A549 (cell line): ENCODE data around the gene PASK. TPM values are rescaled to one million over a fixed set of nuclear protein-coding genes. Genes with fewer than 3 reads are reported as not detected.
"Not testable (repeated sequence)": the region's sequence is repeated elsewhere in the genome, so short reads cannot be mapped to it uniquely, and the experiment has no call there.

Experiments
- ATAC-seq, 2 experiments: fragments of 200-7000 bp in 1 of 2; fragments of >200 bp in 1 of 2; cut with Nextera tagmentation in 1 of 2; cut with Tn5 transposase in 1 of 2; 3 replicates each; pipeline versions ENCODE4 v1.8.0 to v1.9.1; 2018 to 2020; ENCODE audit warnings: mild to moderate bottlenecking in 1 of 2, moderate library complexity in 1 of 2
- CTCF ChIA-PET: fragments of 300-600 bp; sonication (Branson Sonifier 250); formaldehyde crosslinking; extraction: SDS; loops from one replicate; lab custom pipeline; 2021; ENCODE audit warnings: antibody characterized with exemption, inconsistent platforms; lab: Yijun Ruan, JAX
- POLR2A ChIA-PET: fragments of 350-600 bp; formaldehyde crosslinking; extraction: SDS; loops from one replicate; lab custom pipeline; 2021; ENCODE audit warnings: antibody characterized with exemption, inconsistent platforms; lab: Yijun Ruan, JAX
- DNase-seq, 2 experiments: peaks; one replicate each; pipeline versions ENCODE4 v3.0.0 to v3.0.0-alpha.2; 2011 to 2016; ENCODE audit warnings: low read depth in 1 of 2, low spot score in 1 of 2
- FAIRE-seq: peaks from 2 replicates; lab custom pipeline; 2011; peaks lifted over from hg19 to GRCh38; lab: Jason Lieb, UNC
- H3K27ac ChIP-seq, 2 experiments: fragments of >200 bp; sonication (Bioruptor Twin); formaldehyde crosslinking; 3 replicates each; pipeline ENCODE4 v1.5.1; 2016 to 2017
- H3K4me1 ChIP-seq: fragments of >200 bp; sonication (Bioruptor Twin); formaldehyde crosslinking; 3 replicates; pipeline ENCODE4 v1.6.1; 2016
- H3K4me2 ChIP-seq: fragments of >200 bp; sonication (Bioruptor Twin); formaldehyde crosslinking; 3 replicates; pipeline ENCODE4 v1.6.1; 2016
- H3K4me3 ChIP-seq: fragments of >200 bp; sonication (Bioruptor Twin); formaldehyde crosslinking; 3 replicates; pipeline ENCODE4 v1.5.1; 2016
- H3K9me3 ChIP-seq: fragments of >200 bp; sonication (Bioruptor Twin); formaldehyde crosslinking; 3 replicates; pipeline ENCODE4 v1.6.1; 2016
- BCL3 ChIP-seq: fragments of >200 bp; sonication (Bioruptor Twin); formaldehyde crosslinking; IDR thresholded peaks from 3 replicates; pipeline ENCODE4 v1.6.1; 2016
- BHLHE40 ChIP-seq: IDR thresholded peaks from 2 replicates; pipeline ENCODE4 v1.6.1; 2012; ENCODE audit warnings: low read depth, low read length, inconsistent platforms
- CBX2 ChIP-seq: fragments of 200-600 bp; sonication (generic); IDR thresholded peaks from 2 replicates; pipeline ENCODE4 v1.6.1; 2016; ENCODE audit warnings: low read depth, mild to moderate bottlenecking, borderline replicate concordance
- E2F6 ChIP-seq: IDR thresholded peaks from 2 replicates; pipeline ENCODE4 v1.6.1; 2012; ENCODE audit warnings: low read depth, borderline replicate concordance
- FOXS1 ChIP-seq: fragments of 250-450 bp; sonication (Bioruptor Pico); IDR thresholded peaks from 2 replicates; pipeline ENCODE4 v1.5.0; 2020; ENCODE audit warnings: mild to moderate bottlenecking, moderate library complexity
- HEYL ChIP-seq: fragments of 250-450 bp; sonication (Bioruptor Pico); IDR thresholded peaks from 2 replicates; pipeline ENCODE4 v1.8.0; 2021; ENCODE audit warnings: mild to moderate bottlenecking, moderate library complexity
- HMGXB4 ChIP-seq: fragments of 250-450 bp; sonication (Bioruptor Pico); IDR thresholded peaks from 2 replicates; pipeline ENCODE4 v1.5.0; 2021; ENCODE audit warnings: mild to moderate bottlenecking, moderate library complexity, borderline replicate concordance
- HOXA7 ChIP-seq: fragments of 250-450 bp; sonication (Bioruptor Pico); IDR thresholded peaks from 2 replicates; pipeline ENCODE4 v1.5.0; 2020; ENCODE audit warnings: mild to moderate bottlenecking, moderate library complexity
- HOXB13 ChIP-seq: fragments of 250-450 bp; sonication (Bioruptor Pico); IDR thresholded peaks from 2 replicates; pipeline ENCODE4 v1.5.0; 2020; ENCODE audit warnings: low read depth, mild to moderate bottlenecking, moderate library complexity
- JUN ChIP-seq, 2 experiments: fragments of >200 bp; sonication (Bioruptor Twin); formaldehyde crosslinking; IDR thresholded peaks; 2 replicates in 1 of 2; 3 replicates in 1 of 2; pipeline ENCODE4 v1.6.1; 2016 to 2017
- MAZ ChIP-seq: fragments of 150-350 bp; IDR thresholded peaks from 2 replicates; pipeline ENCODE4 v1.6.1; 2014; ENCODE audit warnings: antibody characterized with exemption, low read depth, low read length, borderline replicate concordance
- PHF8 ChIP-seq: fragments of 200-600 bp; sonication (generic); IDR thresholded peaks from 2 replicates; pipeline ENCODE4 v1.6.1; 2016; ENCODE audit warnings: low read depth, mild to moderate bottlenecking, antibody characterized with exemption, moderate library complexity, borderline replicate concordance
- POLR2A ChIP-seq: IDR thresholded peaks from 2 replicates; pipeline ENCODE4 v1.6.1; 2012; ENCODE audit warnings: mild to moderate bottlenecking, low read length
- RAD21 ChIP-seq, 2 experiments: fragments of >200 bp in 1 of 2; sonication (Bioruptor Twin) in 1 of 2; formaldehyde crosslinking in 1 of 2; IDR thresholded peaks in 1 of 2; conservative IDR thresholded peaks in 1 of 2; 2 replicates in 1 of 2; 3 replicates in 1 of 2; pipeline ENCODE4 v1.6.1; 2012 to 2018; ENCODE audit warnings: inconsistent platforms in 1 of 2
- RCOR1 ChIP-seq: fragments of 150-350 bp; IDR thresholded peaks from 2 replicates; pipeline ENCODE4 v1.6.1; 2014; ENCODE audit warnings: antibody characterized with exemption, low read length, low read depth
- REST ChIP-seq: fragments of 200-600 bp; sonication (generic); IDR thresholded peaks from 2 replicates; pipeline ENCODE4 v1.6.1; 2016; ENCODE audit warnings: antibody characterized with exemption, mild to moderate bottlenecking, moderate library complexity
- RNF2 ChIP-seq: fragments of 200-600 bp; sonication (generic); IDR thresholded peaks from 2 replicates; pipeline ENCODE4 v1.6.1; 2016; ENCODE audit warnings: low read depth, mild to moderate bottlenecking, antibody characterized with exemption, moderate library complexity, borderline replicate concordance
- TFCP2L1 ChIP-seq: fragments of 250-450 bp; sonication (Bioruptor Pico); IDR thresholded peaks from 2 replicates; pipeline ENCODE4 v1.5.0; 2021; ENCODE audit warnings: mild to moderate bottlenecking
- ZC3H11A ChIP-seq: fragments of 450-650 bp; IDR thresholded peaks from 2 replicates; pipeline ENCODE4 v1.6.1; 2014; ENCODE audit warnings: antibody characterized with exemption, mild to moderate bottlenecking
- ZFP36 ChIP-seq: fragments of 450-650 bp; IDR thresholded peaks from 2 replicates; pipeline ENCODE4 v1.6.1; 2014; ENCODE audit warnings: borderline replicate concordance; ENCODE audit not compliant: partially characterized antibody
- WGBS: methylation state at CpG from one replicate; pipeline ENCODE4 v1.1.6; 2017; ENCODE audit errors: missing lambda C conversion rate; 5-methylcytosine and 5-hydroxymethylcytosine counted together
- polyA plus RNA-seq, 4 experiments: library from polyadenylated mRNA; depleted of rRNA in 3 of 4; stranded (reverse); fragments of >200 nt; fragmentation: RNase III in 1 of 4; extraction: RNeasy Plus Mini Kit Qiagen cat#74134 plus additional on column Dnase treatment in 1 of 4; gene quantifications; 2 replicates in 3 of 4; 3 replicates in 1 of 4; pipeline ENCODE4 v1.2.3, GENCODE V29; 2011 to 2017

Gene PASK
- polyA plus RNA-seq, 2 of the 4 experiments (the other 2 are of a cell fraction): 7.4 to 12.4 TPM

- ATAC-seq (no peak), FAIRE-seq (no peak), DNase-seq (no peak)
- H3K27ac ChIP-seq: no peak overlapping the region
- ChIA-PET POLR2A (no interaction called here), CTCF (interaction anchor here (1.0 to 1.9 kb wide), 2 partner anchors 27 to 122 kb away, joined by 3 to 4 read pairs; no protein-coding TSS in a partner anchor)
- no peak overlapping the region for H3K4me3 ChIP-seq
- TF ChIP-seq JUN (IDR thresholded peaks at IDR 0.05) (no peak), HOXA7 (CRISPR knock-in tag) (no peak)
- H3K4me1 ChIP-seq: peaks cover 16% of the 10 kb centered on the region; the same call in 2 of the 3 replicates
- no peak overlapping the region for H3K4me2 ChIP-seq
- 100% methylated on average over 1 of the region's 3 CpGs for WGBS
- no peaks in the 10 kb centered on the region for H3K9me3 ChIP-seq
Observed at GRCh38 chr2:241105641-241106040, 43.6 kb downstream of the PASK start.

- H3K9me3 ChIP-seq, FAIRE-seq, ATAC-seq, H3K27ac ChIP-seq, DNase-seq, H3K4me3 ChIP-seq, H3K4me2 ChIP-seq, POLR2A ChIA-PET: not testable (repeated sequence)
- CTCF ChIA-PET: interaction anchor here (1.0 kb wide), 1 partner anchor 8 kb away, joined by 3 read pairs; no protein-coding TSS in a partner anchor
- WGBS: 95% methylated on average over 10 of the region's 10 CpGs
- H3K4me1 ChIP-seq: peaks cover 17% of the 10 kb centered on the region; the same call in 2 of the 3 replicates
Observed at GRCh38 chr2:241104611-241105010, 44.7 kb downstream of the PASK start.

GRCh38 chr2:241103176-241103595, 46.1 kb downstream of the PASK start:
- TF ChIP-seq PHF8 (no peak), RNF2 (no peak), FOXS1 (CRISPR knock-in tag) (no peak)
- Histone ChIP-seq H3K27ac (peak overlapping the region; percentile 89), H3K9me3 (no peaks in the 10 kb centered on the region), H3K4me3 (peak overlapping the region; percentile 85), H3K4me2 (peak overlapping the region; percentile 91), H3K4me1 (peaks cover 17% of the 10 kb centered on the region; the same call in 2 of the 3 replicates)
- DNase-seq (no peak), ATAC-seq (no peak), FAIRE-seq (no peak)
- POLR2A ChIA-PET: no interaction called here
- CTCF ChIA-PET: no interaction called here
- WGBS: 69% methylated on average over 5 of the region's 5 CpGs

- FAIRE-seq (no peak), DNase-seq (peak; percentile 77 to 89), ATAC-seq (peak; percentile 99 to 100)
- 1% methylated on average over 27 of the region's 56 CpGs for WGBS
- Histone ChIP-seq H3K9me3 (no peaks in the 10 kb centered on the region), H3K4me1 (peaks cover 17% of the 10 kb centered on the region; the same call in 2 of the 3 replicates), H3K4me3 (peak within 1 kb of the TSS; percentile 85), H3K4me2 (peak within 1 kb of the TSS; percentile 97), H3K27ac (peak within 1 kb of the TSS; percentile 89)
- ChIA-PET POLR2A (interaction anchor here (0.6 to 1.6 kb wide), 6 partner anchors 9 to 515 kb away, joined by 3 to 9 read pairs (median 4); partner anchors contain the start of genes CAPN10, HDLBP and PASK), CTCF (interaction anchor here (0.8 to 1.0 kb wide), 2 partner anchors 11 to 27 kb away, joined by 3 read pairs; no protein-coding TSS in a partner anchor)
- TF ChIP-seq PHF8 (peak; percentile 72), TFCP2L1 (peak; percentile 14; the same call in 1 of the 2 replicates), HOXB13 (CRISPR knock-in tag) (no peak), REST (no peak; the same call in 1 of the 2 replicates), ZFP36 (no peak), RCOR1 (no peak), E2F6 (peak; percentile 77; the same call in 1 of the 2 replicates), BHLHE40 (no peak), MAZ (peak; percentile 98), HEYL (CRISPR knock-in tag) (no peak), BCL3 (peak; percentile 87), ZC3H11A (peak; percentile 13; the same call in 1 of the 2 replicates), POLR2A (peak; percentile 85), CBX2 (no peak), HMGXB4 (0 out of 2 replicates have a peak, but pooled peaks have one; percentile 44), RAD21 (conservative IDR thresholded peaks at IDR 0.05 in 1 of 2, IDR thresholded peaks at IDR 0.05 in 1 of 2) (peak; percentile 11 to 13; a peak in 1 of 5 replicates)
Observed at GRCh38 chr2:241102239-241102803, 47.0 kb downstream of the PASK start, which contains the start of gene MTERF4. Gene MTERF4, minus strand, starts transcription at chr2:241102287. Its CDS starts 14 bp downstream, at chr2:241102273.
